NOMO-1 treated with DMSO at 0.1 percent for 48 hours (cell line): ENCODE results near the gene SMG1.

Experiments
- DNase-seq: peaks from one replicate; lab custom pipeline; 2025; ENCODE audit not compliant: unreplicated experiment; lab: John Stamatoyannopoulos, UW

The SMG1 gene

GRCh38 chr16:18855196-18855595 lies 71.0 kb downstream of the SMG1 start:
- no peak for DNase-seq

- no peak for DNase-seq
These were observed 72.5 kb downstream of the SMG1 start for GRCh38 chr16:18853694-18854093.

- no peak for DNase-seq
These were observed 73.6 kb downstream of the SMG1 start for GRCh38 chr16:18852647-18853046.

GRCh38 chr16:18846416-18846815 lies 79.8 kb downstream of the SMG1 start:
- no peak for DNase-seq

DNA sequence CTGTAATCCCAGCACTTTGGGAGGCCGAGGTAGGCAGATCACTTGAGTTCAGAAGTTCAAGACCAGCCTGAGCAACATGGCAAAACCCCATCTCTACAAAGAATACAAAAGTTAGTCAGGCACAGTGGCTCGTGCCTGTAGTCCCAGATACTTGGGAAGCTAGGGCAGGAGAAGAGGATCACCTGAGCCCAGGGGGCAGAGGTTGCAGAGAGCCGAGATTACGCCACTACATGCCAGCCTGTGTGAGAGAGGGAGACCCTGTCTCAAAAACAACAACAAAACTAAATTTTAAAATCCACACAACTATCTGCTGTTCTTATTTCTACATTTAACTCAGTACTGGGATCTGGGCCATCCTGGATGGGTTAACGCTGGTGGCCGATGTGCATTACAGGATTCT lies 83.6 kb downstream of the SMG1 start:
- no peak for DNase-seq

GRCh38 chr16:18841833-18842525 lies 84.2 kb downstream of the SMG1 start:
- DNase-seq, result no peak

GRCh38 chr16:18839555-18839954 lies 86.7 kb downstream of the SMG1 start:
- DNase-seq, result no peak

GRCh38 chr16:18836702-18837101 lies 89.5 kb downstream of the SMG1 start:
- no peak for DNase-seq

GRCh38 chr16:18834864-18835263 lies 91.3 kb downstream of the SMG1 start:
- peak; percentile 65 for DNase-seq

- DNase-seq, result peak; percentile 81
These were observed 92.3 kb downstream of the SMG1 start for GRCh38 chr16:18833707-18834505.

GRCh38 chr16:18832613-18833012 lies 93.6 kb downstream of the SMG1 start:
- no peak for DNase-seq

DNA sequence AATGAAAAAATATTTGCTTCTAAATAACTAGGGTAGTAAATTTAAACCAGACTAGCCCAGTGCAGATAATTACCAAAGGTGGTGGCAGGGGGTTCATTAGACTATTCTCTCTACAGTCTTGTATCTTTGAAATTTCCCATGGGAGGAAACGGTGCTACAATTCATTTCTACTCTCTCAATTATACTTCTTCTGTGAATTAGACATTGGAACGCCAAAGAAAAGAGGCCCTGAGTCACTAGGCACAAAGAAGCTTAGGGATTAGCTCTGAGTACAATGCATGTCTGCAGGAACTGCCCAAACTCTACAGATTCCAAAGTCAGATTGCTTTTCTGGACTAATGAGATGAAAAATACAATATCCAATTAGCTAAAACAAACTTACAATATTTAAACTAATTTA lies 94.2 kb downstream of the SMG1 start:
- no peak for DNase-seq

DNA sequence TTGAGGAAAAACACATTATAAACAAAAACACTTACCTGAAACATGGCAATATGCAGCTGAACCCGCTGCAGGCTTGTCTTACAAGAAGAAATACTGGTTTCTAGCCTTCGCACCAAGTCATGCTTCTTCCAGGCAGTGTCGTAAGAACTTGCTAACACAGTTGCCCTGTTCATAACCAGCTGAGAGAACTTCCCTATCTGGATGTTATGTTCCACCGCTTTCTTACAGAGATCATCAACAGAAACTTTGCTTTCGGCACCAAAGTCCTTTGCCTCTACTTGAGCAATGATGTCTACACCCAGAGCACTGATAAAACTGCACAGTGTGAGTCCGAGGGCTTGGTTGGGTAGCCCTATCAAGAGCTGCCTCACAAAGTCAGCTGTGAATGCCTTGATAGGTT lies 97.0 kb downstream of the SMG1 start:
- DNase-seq, result peak; percentile 12

GRCh38 chr16:18827890-18828289 lies 98.3 kb downstream of the SMG1 start:
- DNase-seq, result no peak

- no peak for DNase-seq
These were observed 109.9 kb downstream of the SMG1 start for GRCh38 chr16:18816286-18816685.

GRCh38 chr16:18811925-18812324 lies 114.3 kb downstream of the SMG1 start:
- no peak for DNase-seq

- no peak for DNase-seq
These were observed 117.0 kb downstream of the SMG1 start for GRCh38 chr16:18809165-18809564.

DNA sequence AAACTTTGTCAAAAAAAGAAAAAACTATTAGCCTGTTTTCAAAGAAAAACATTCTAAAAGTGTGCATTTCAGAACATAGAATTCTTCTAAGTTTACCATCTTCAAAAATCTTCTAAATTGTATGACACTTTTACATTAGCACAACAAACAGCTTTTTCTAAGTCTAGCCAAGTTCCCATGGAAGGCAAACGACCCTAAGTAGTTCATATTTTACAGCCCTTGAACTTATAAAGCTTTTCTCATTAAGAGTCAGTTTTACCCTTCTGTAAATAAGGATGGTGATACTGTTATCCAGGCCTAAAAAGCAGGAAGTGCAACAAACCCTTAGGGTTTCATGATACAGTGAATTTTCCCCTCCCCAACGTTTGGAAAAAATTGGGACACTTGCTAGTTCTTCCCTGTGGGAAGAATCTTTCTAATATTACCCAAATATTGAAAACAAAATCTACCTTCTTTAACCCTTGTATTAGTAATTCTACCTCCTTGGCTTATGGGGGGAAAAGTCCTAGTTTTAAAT lies 120.9 kb downstream of the SMG1 start:
- no peak for DNase-seq

DNA sequence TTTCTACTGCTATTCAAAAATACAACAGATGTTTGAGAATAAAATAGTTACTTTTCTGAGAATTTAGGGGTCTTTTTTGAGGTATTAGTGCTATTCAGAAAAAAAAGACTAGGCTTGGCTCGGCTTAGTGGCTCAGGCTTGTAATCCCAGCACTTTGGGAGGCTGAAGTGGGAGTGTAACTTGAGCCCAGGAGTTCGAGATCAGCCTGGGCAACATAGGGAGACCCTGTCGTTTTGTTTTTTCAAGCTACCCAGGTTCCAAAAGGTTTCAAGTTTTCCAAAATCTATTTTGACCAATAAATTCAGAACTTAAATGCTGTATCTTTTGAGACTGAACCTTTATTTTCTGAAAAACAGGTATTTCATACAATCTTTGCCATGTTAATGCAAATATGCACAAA lies 121.7 kb downstream of the SMG1 start:
- DNase-seq, result no peak

GRCh38 chr16:18803569-18804462 lies 122.4 kb downstream of the SMG1 start:
- DNase-seq, result peak; percentile 63

GRCh38 chr16:18802767-18803343 lies 123.4 kb downstream of the SMG1 start:
- no peak for DNase-seq
